GM21360 (cell line): ENCODE results near the gene TBC1D20.
"Not testable (repeated sequence)": the region's sequence is repeated elsewhere in the genome, so short reads cannot be mapped to it uniquely, and the experiment has no call there.

ENCODE experiments used
- ATAC-seq: cut with Tn5 transposase; IDR thresholded peaks from one replicate; pipeline ENCODE4 v1.9.1; 2021; ENCODE audit warnings: mild to moderate bottlenecking, moderate library complexity; ENCODE audit not compliant: unreplicated experiment

TBC1D20 gene

GRCh38 chr20:402898-403581, 59.3 kb downstream of the TBC1D20 start:
- ATAC-seq, result no peak

GRCh38 chr20:402496-402885, 59.8 kb downstream of the TBC1D20 start:
- ATAC-seq, result no peak

GRCh38 chr20:401682-402495, 60.4 kb downstream of the TBC1D20 start:
- ATAC-seq, result no peak

GRCh38 chr20:400454-401275, 61.7 kb downstream of the TBC1D20 start:
- no peak for ATAC-seq

- ATAC-seq, result no peak
Observed at GRCh38 chr20:400128-400453, 62.2 kb downstream of the TBC1D20 start.

- no peak for ATAC-seq
Observed at GRCh38 chr20:399182-399707, 63.1 kb downstream of the TBC1D20 start.

GRCh38 chr20:397432-398237, 64.7 kb downstream of the TBC1D20 start:
- no peak for ATAC-seq

- ATAC-seq, result no peak
Observed at GRCh38 chr20:396619-397431, 65.5 kb downstream of the TBC1D20 start.

- no peak for ATAC-seq
Observed at GRCh38 chr20:396252-396618, 66.1 kb downstream of the TBC1D20 start.

- not testable (repeated sequence) for ATAC-seq
Observed at GRCh38 chr20:393296-393695, 69.0 kb downstream of the TBC1D20 start.

- ATAC-seq, result no peak
Observed at GRCh38 chr20:391041-391711, 71.2 kb downstream of the TBC1D20 start.

- ATAC-seq, result no peak
Observed at GRCh38 chr20:389220-389619, 73.1 kb downstream of the TBC1D20 start.

GRCh38 chr20:388034-388994, 74.0 kb downstream of the TBC1D20 start:
- ATAC-seq, result no peak

GRCh38 chr20:387520-387919, 74.8 kb downstream of the TBC1D20 start:
- no peak for ATAC-seq

GRCh38 chr20:386634-387033, 75.7 kb downstream of the TBC1D20 start:
- ATAC-seq, result not testable (repeated sequence)
